Activated naive CD8-positive, alpha-beta T cell treated with anti-CD3 and anti-CD28 coated beads, Interleukin-2, amount 50 U/mL, for 24 hours (primary cell): Measurements from ENCODE around the gene FSIP1.

Experiments used
- ATAC-seq: fragments of 150-1000 bp; cut with Tn5 transposase; one replicate; pipeline ENCODE4 v1.10.0; 2021
- DNase-seq: peaks from one replicate; pipeline ENCODE4 v3.0.0; 2021
- H3K27ac Mint-ChIP-seq: one replicate; pipeline ENCODE4 v1.8.0; 2021; ENCODE audit warnings: mild to moderate bottlenecking, mixed read lengths
- H3K27me3 Mint-ChIP-seq: one replicate; pipeline ENCODE4 v1.8.0; 2021; ENCODE audit warnings: mixed read lengths
- H3K36me3 Mint-ChIP-seq: one replicate; pipeline ENCODE4 v1.8.0; 2021; ENCODE audit warnings: low read depth, mixed read lengths
- H3K4me1 Mint-ChIP-seq: one replicate; pipeline ENCODE4 v1.8.0; 2021; ENCODE audit warnings: mixed read lengths
- H3K4me3 Mint-ChIP-seq: one replicate; pipeline ENCODE4 v1.8.0; 2021; ENCODE audit warnings: mild to moderate bottlenecking, moderate library complexity, mixed read lengths
- H3K9me3 Mint-ChIP-seq: one replicate; pipeline ENCODE4 v1.8.0; 2021; ENCODE audit warnings: mixed read lengths

FSIP1 gene

GRCh38 chr15:39616731-39617455 lies 165.7 kb downstream of the FSIP1 start:
- peaks cover 3% of the 10 kb centered on the region for H3K4me1 Mint-ChIP-seq
- no peak overlapping the region for H3K27ac Mint-ChIP-seq
- no peak overlapping the region for H3K4me3 Mint-ChIP-seq
- DNase-seq (no peak), ATAC-seq (no peak)
- H3K9me3 Mint-ChIP-seq = peaks cover 11% of the 10 kb centered on the region
- peaks cover 2% of the 10 kb centered on the region for H3K27me3 Mint-ChIP-seq
- H3K36me3 Mint-ChIP-seq = peaks cover 3% of the 10 kb centered on the region

DNA sequence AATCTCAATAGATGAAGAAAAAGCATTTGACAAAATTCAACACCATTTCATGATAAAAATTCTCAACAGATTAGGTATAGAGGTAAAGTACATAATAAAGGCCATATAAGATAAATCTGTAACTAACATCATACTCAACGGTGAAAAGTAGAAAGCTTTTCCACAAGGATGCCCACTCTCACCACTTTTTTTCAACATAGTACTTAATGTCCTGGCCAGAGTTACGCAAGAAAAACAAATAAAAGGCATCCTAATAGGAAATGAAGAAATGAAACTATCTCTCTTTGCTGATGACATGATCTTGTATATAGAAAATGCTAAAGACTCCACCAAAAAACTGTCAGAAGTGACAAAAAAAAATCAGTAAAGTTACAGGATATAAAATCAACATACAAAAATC lies 168.8 kb downstream of the FSIP1 start:
- peaks cover 4% of the 10 kb centered on the region for H3K4me1 Mint-ChIP-seq
- H3K4me3 Mint-ChIP-seq = no peak overlapping the region
- H3K27ac Mint-ChIP-seq = no peak overlapping the region
- peaks cover 23% of the 10 kb centered on the region for H3K9me3 Mint-ChIP-seq
- peaks cover 2% of the 10 kb centered on the region for H3K27me3 Mint-ChIP-seq
- DNase-seq = no peak
- no peak for ATAC-seq
- peaks cover 14% of the 10 kb centered on the region for H3K36me3 Mint-ChIP-seq

DNA sequence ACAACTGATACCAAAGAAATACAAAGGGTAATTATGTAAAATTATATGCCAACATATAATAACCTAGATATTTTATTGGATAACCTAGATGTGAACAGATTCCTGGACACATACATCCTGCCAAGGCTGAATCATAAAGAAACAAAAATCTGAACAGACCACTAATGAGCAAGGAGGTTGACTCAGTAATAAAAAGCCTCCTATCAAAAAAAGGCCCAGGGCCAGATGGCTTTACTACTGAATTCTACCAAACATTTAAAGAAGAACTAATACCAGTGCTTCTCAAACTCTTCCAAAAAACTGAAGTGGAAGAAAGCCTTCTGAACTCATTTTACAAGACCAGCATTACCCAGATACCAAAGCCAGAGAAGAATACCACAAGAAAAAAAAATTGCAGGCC lies 169.4 kb downstream of the FSIP1 start:
- DNase-seq = no peak
- Mint-ChIP-seq H3K9me3 (peaks cover 28% of the 10 kb centered on the region), H3K27me3 (peaks cover 2% of the 10 kb centered on the region), H3K27ac (no peak overlapping the region), H3K4me3 (no peak overlapping the region), H3K36me3 (peaks cover 14% of the 10 kb centered on the region), H3K4me1 (peaks cover 8% of the 10 kb centered on the region)
- no peak for ATAC-seq

DNA sequence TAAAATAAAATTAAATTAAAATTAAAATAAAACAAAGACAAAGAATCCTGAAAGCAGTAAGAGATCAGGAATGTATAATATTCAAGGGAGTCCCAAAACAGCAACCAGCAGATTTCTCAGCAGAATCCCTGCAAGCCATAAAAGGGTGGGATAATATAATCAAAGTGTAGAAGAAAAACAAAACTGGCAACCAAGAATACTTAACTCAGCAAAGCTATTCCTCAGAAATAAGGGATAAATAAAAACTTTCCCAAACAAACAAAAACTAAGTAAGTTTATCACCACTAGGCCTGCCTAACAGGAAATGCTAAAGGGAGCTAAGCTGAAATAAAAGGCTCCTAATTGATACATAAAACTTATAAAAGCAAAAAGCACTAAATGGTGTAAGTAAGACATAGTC lies 172.0 kb downstream of the FSIP1 start:
- Mint-ChIP-seq H3K27ac (no peak overlapping the region), H3K4me1 (peaks cover 7% of the 10 kb centered on the region), H3K27me3 (no peaks in the 10 kb centered on the region), H3K4me3 (no peak overlapping the region), H3K36me3 (peaks cover 14% of the 10 kb centered on the region), H3K9me3 (peaks cover 30% of the 10 kb centered on the region)
- no peak for ATAC-seq
- no peak for DNase-seq

DNA sequence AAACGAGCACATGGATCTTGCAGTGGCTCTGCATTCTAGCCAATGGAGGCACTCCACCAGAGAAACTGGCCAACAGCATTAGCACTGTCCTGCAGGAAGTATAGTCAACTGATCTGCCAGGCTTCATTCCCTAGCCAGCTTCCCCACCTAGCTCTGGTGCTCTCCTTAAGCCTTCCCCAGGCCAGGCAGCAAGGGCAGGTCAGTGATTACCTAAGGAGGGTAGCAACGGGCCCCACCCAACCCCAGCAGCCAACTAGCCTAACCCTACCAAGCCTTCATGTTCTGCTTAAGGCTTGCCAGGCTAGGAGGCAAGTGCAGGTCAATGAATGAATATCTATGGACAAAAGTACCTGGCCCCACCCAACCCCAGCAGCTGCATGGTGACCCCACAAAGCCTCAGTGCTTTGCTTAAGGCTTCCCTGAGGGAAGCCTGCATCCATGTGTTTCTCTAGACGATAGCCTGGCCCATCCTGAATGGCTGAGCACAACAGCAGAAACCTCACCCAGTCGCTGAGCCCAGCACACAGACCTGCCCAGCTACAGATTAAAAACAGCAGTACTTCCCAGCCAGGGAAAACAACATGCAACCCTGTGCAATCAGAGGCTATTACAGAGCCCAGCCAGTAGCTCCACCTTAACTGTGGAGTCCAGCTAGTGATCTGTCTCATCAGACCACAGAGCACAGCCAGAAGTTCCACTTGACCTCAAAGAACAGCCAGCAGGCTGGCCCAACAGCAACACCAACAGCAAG lies 173.3 kb downstream of the FSIP1 start:
- Mint-ChIP-seq H3K36me3 (peaks cover 14% of the 10 kb centered on the region), H3K27me3 (no peaks in the 10 kb centered on the region), H3K4me3 (no peak overlapping the region), H3K4me1 (peaks cover 7% of the 10 kb centered on the region), H3K9me3 (peaks cover 25% of the 10 kb centered on the region), H3K27ac (no peak overlapping the region)
- ATAC-seq (no peak), DNase-seq (no peak)

DNA sequence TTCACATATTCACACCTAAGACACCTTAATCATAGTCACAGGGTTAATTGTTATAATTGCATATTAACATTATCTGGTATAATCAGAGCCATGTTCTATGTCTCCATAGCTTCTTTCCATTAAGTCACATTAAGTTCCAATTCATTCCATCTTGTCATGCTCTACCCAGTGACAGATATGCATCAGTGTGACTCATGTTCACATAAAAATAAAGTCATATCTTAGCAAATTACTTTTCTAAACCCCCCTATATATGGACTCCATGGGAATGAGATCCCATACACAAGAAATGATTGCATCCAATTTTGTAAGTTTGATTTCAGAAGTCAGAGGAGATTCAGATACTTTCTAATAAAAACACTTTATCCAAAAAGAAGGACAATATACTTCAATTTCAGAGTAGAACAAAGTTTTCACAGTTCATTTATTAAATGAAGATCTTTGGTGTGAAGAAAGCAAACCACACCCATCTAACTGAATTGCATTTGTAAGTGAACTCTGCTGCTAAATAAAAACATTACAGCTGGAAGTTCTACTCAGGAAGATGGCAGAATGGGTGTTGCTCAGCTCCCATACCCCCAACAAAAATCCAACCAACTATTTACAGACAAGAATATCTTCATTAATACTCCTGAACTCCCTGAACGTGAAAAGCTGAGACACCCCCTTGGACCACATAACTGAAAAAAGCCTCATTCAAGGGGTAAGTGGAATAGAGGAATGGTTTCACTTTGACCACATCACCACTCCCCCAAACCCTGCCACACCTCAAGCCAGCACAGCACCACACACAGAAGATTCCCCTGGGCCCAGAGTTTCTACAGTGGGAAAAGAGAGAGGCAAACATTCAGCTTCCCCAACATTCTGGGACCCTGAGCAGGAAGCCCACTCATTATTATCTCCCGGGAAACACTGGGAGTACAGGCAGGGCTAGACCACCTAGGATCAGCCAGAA lies 174.2 kb downstream of the FSIP1 start:
- H3K9me3 Mint-ChIP-seq = peaks cover 25% of the 10 kb centered on the region
- no peak for ATAC-seq
- no peak overlapping the region for H3K27ac Mint-ChIP-seq

DNA sequence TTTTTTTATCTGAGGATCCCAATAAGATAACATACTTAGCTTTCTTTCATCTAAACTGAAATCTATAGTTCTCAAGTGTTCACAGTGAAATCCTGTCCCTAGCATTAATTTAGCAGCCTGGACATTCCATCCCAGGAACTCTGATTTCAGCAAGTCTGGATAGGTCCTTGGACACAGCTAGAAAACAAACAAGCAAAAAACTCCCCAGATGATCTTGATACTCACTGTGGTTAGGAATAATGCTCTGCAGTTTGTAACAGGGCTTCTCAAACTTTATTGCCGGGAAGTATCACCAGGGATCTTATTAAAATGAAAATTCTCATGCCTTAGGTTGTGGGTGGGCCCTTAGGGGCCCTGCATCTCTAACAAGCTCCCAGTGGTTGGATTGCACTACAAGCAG lies 177.5 kb downstream of the FSIP1 start:
- ATAC-seq (no peak), DNase-seq (no peak)
- peaks cover 7% of the 10 kb centered on the region for H3K4me1 Mint-ChIP-seq
- peaks cover 8% of the 10 kb centered on the region for H3K9me3 Mint-ChIP-seq
- H3K27me3 Mint-ChIP-seq = no peaks in the 10 kb centered on the region
- H3K27ac Mint-ChIP-seq = no peak overlapping the region
- H3K36me3 Mint-ChIP-seq = peaks cover 1% of the 10 kb centered on the region
- no peak overlapping the region for H3K4me3 Mint-ChIP-seq

More for the DNA sequence above, 174.2 kb downstream of the FSIP1 start:
- no peak overlapping the region for H3K4me3 Mint-ChIP-seq
- peaks cover 13% of the 10 kb centered on the region for H3K36me3 Mint-ChIP-seq
- DNase-seq = no peak
- H3K27me3 Mint-ChIP-seq = no peaks in the 10 kb centered on the region
- peaks cover 7% of the 10 kb centered on the region for H3K4me1 Mint-ChIP-seq

GRCh38 chr15:39602143-39602542 lies 180.5 kb downstream of the FSIP1 start:
- no peak overlapping the region for H3K4me3 Mint-ChIP-seq
- no peaks in the 10 kb centered on the region for H3K36me3 Mint-ChIP-seq
- ATAC-seq = no peak
- no peaks in the 10 kb centered on the region for H3K4me1 Mint-ChIP-seq
- no peaks in the 10 kb centered on the region for H3K27me3 Mint-ChIP-seq
- no peak for DNase-seq
- H3K27ac Mint-ChIP-seq = no peak overlapping the region
- H3K9me3 Mint-ChIP-seq = no peaks in the 10 kb centered on the region

- Mint-ChIP-seq H3K27me3 (no peaks in the 10 kb centered on the region), H3K27ac (no peak overlapping the region), H3K4me1 (no peaks in the 10 kb centered on the region), H3K4me3 (no peak overlapping the region), H3K9me3 (no peaks in the 10 kb centered on the region), H3K36me3 (no peaks in the 10 kb centered on the region)
- DNase-seq = no peak
- ATAC-seq = no peak
Observed at GRCh38 chr15:39599871-39600270, 182.8 kb downstream of the FSIP1 start.

DNA sequence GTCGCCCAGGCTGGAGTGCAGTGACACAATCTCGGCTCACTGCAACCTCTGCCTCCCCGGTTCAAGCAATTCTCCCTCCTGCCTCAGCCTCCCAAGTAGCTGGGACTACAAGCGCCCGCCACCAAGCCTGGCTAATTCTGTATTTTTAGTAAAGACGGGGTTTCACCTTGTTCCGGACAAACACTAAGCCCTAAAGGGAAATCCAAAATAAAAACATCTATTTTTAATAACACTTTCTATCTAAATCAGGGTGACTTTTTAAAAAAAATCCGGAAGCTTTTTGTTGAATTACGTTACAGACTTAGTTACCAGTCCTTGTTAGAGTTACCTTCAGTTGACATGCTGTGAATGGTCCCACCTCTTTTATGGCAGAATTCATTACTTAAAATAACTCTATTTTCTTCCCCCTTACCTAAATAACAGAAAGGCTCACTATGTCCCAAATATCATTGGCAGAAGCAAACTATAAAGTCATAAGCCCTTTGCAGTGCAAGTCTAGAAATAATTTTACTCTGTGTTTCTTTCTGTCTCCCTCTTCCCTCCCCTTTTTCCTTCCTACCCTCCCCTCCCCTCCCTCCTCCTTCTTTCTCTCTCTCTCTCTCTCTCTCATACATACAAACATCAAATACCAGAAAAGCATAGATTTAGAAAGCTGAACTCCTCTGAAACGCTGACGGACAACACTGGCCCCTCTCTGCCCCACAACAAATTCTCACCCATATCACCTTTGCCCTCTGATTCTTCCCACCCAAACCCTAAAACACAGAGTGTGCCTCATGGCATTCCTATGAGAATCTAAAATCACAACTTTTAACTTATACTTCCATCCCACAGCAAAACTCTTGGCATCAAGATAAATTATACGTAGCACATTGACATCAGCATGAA lies 183.4 kb downstream of the FSIP1 start:
- no peaks in the 10 kb centered on the region for H3K9me3 Mint-ChIP-seq
- H3K27ac Mint-ChIP-seq = no peak overlapping the region
- no peak for DNase-seq
- H3K4me3 Mint-ChIP-seq = no peak overlapping the region
- no peaks in the 10 kb centered on the region for H3K36me3 Mint-ChIP-seq
- no peak for ATAC-seq
- peaks cover 2% of the 10 kb centered on the region for H3K4me1 Mint-ChIP-seq
- no peaks in the 10 kb centered on the region for H3K27me3 Mint-ChIP-seq

GRCh38 chr15:39598186-39598850 lies 184.3 kb downstream of the FSIP1 start:
- DNase-seq (no peak), ATAC-seq (no peak)
- Mint-ChIP-seq H3K9me3 (no peaks in the 10 kb centered on the region), H3K27ac (no peak overlapping the region), H3K4me1 (peaks cover 8% of the 10 kb centered on the region), H3K27me3 (no peaks in the 10 kb centered on the region), H3K4me3 (no peak overlapping the region), H3K36me3 (peaks cover 2% of the 10 kb centered on the region)

DNA sequence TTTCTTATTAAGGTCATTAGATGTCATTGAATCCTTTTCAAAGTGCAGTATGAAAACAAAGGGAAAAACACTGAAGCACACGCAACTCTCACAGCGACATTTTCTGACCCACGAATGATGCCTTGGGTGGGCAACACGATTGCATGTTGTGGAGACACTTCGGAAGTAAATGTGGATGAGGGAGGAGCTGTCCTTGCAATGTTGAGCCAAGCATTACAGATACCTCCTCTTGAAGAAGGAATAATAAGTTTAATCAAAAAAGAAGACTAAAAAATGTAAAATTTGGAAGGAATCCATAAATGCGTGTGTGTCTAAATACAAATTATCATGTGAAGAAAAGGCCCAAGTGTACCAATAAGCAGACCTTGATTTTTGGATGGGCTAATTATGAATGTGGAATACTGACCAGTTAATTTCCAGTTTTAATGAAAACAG lies 184.9 kb downstream of the FSIP1 start:
- Mint-ChIP-seq H3K4me1 (peaks cover 8% of the 10 kb centered on the region), H3K27me3 (no peaks in the 10 kb centered on the region), H3K4me3 (no peak overlapping the region), H3K27ac (no peak overlapping the region), H3K9me3 (no peaks in the 10 kb centered on the region), H3K36me3 (peaks cover 2% of the 10 kb centered on the region)
- ATAC-seq (no peak), DNase-seq (no peak)

DNA sequence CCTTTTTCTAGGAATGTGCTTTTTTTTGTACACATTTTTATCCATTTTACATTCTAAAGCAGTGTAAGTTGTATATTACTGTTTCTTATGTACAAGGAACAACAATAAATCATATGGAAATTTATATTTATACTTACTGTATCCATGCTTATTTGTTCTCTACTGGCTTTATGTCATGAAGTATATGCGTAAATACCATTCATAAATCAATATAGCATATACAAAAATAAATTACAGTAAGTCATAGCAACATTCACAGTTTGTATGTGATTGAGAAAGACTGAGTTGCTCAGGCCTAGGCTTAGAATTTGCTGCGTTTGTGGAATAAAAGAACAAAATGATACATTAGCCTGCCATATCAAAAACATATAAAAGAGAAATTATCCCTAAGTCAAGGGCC lies 185.3 kb downstream of the FSIP1 start:
- H3K36me3 Mint-ChIP-seq = peaks cover 2% of the 10 kb centered on the region
- H3K27ac Mint-ChIP-seq = no peak overlapping the region
- ATAC-seq (no peak), DNase-seq (no peak)
- no peak overlapping the region for H3K4me3 Mint-ChIP-seq
- no peaks in the 10 kb centered on the region for H3K27me3 Mint-ChIP-seq
- H3K4me1 Mint-ChIP-seq = peaks cover 8% of the 10 kb centered on the region
- H3K9me3 Mint-ChIP-seq = no peaks in the 10 kb centered on the region
